GM21447 (cell line): Measurements from ENCODE around the gene SLC4A8.
"Not testable (repeated sequence)": the region's sequence is repeated elsewhere in the genome, so short reads cannot be mapped to it uniquely, and the experiment has no call there.

Source experiments
- ATAC-seq: cut with Tn5 transposase; IDR thresholded peaks from one replicate; pipeline ENCODE4 v1.9.1; 2021; ENCODE audit not compliant: unreplicated experiment

The SLC4A8 gene

GRCh38 chr12:51471111-51471864 is 46.7 kb downstream of the SLC4A8 start:
- ATAC-seq, result no peak

- no peak for ATAC-seq
These were observed 48.4 kb downstream of the SLC4A8 start for GRCh38 chr12:51472984-51473383.

GRCh38 chr12:51473947-51474346 is 49.3 kb downstream of the SLC4A8 start:
- no peak for ATAC-seq

DNA sequence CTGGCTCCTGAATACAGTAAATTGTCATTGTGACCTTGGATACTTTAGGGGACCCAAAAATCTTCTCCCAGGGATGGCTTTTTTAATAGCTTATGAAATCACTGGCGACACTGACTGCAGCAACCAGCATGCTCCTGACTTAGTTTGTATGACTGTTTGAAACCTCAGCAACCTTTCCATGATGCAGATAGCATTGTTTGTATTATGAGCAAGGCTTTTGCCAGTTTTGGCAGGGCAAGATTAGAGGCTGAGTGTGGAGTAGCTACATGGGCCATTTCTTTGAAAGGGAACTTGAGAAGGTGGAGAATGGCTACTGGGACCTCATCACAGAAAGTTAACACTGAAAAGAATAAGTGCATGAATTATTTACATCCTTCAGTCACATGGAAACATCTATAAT is 50.9 kb downstream of the SLC4A8 start:
- no peak for ATAC-seq

- no peak for ATAC-seq
These were observed 56.3 kb downstream of the SLC4A8 start for GRCh38 chr12:51480978-51481377.

GRCh38 chr12:51482929-51483697 is 58.5 kb downstream of the SLC4A8 start:
- ATAC-seq, result no peak

GRCh38 chr12:51484119-51484518 is 59.5 kb downstream of the SLC4A8 start:
- no peak for ATAC-seq

GRCh38 chr12:51488281-51488680 is 63.6 kb downstream of the SLC4A8 start:
- no peak for ATAC-seq

GRCh38 chr12:51493281-51493680 is 68.7 kb downstream of the SLC4A8 start:
- no peak for ATAC-seq

GRCh38 chr12:51496895-51497294 is 72.3 kb downstream of the SLC4A8 start:
- ATAC-seq, result no peak

- ATAC-seq, result no peak
These were observed 80.2 kb downstream of the SLC4A8 start for GRCh38 chr12:51504851-51505250.

- no peak for ATAC-seq
These were observed 80.9 kb downstream of the SLC4A8 start for GRCh38 chr12:51505360-51506105.

GRCh38 chr12:51507178-51507577 is 82.5 kb downstream of the SLC4A8 start:
- no peak for ATAC-seq

- ATAC-seq, result no peak
These were observed 83.7 kb downstream of the SLC4A8 start for GRCh38 chr12:51508285-51508684.

DNA sequence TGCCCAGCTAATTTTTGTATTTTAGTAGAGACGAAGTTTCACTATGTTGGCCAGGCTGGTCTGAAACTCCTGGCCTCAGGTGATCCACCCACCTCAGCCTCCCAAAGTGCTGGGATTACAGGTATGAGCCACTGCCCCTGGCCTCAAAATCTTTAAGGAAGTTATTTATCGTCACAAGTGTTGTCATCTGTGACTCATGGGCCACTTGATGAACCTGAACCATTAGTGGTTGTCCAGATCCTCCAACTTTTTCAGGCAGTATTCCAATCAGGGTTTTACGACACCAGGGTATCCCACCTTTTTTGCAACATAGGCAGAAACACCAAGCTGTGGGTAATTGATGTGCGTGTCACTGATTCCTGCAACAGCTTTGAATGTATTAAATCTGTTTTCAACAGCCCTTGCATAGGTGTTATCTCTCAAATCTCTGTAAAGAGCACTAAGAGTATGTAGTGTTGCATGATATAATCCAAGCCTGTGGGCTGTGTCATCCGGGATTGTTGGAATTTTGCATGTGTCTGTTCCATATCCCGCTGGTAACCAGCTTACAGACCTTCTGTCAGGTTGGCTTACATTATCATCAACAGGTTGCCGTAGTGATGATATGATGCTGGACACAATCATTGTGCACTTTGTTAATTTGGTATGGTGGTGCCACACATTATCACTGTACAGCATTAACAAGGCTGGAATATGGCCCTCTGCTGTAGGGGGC is 87.1 kb downstream of the SLC4A8 start:
- no peak for ATAC-seq

- no peak for ATAC-seq
These were observed 87.8 kb downstream of the SLC4A8 start for GRCh38 chr12:51512438-51512837.

DNA sequence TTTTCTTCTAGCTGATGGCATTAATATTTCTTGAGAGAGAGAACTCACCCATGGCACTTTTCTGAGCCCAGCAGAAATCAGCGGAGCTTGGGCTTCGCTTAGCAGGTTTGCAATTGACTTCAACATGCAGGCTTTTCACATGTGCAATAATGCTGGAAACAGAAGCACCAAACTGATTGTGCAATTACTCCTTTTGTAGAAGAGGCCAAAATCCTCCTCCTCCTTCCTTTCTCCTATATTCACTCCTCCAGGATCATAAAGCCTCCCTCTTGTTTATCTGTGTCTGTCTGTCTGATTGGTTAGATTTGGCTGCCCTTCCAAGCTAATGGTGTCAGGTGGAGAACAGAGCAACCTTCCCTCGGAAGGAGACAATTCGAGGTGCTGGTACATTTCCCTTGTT is 90.4 kb downstream of the SLC4A8 start:
- ATAC-seq, result not testable (repeated sequence)

- no peak for ATAC-seq
These were observed 92.7 kb downstream of the SLC4A8 start for GRCh38 chr12:51517316-51517715.

GRCh38 chr12:51517800-51518199 is 93.2 kb downstream of the SLC4A8 start:
- ATAC-seq, result no peak

DNA sequence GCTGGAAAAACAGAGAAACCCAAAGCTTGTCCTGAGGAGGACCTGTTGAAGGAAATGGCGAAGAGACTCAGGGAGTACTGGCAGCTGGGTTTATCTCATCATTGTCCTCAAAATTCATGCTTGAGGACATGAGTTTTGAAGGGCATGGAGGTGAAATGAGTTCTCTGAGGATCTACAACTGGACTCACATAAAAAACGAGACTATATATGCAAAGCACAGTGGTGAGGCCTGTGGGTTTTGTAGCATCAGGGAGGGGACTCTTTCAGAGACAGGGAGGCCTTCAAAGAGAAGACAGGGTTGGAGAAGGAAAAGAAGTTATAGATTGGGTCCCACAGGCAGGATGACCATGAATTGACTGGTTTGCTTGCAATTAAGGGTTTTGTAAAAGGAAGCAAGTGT is 95.1 kb downstream of the SLC4A8 start:
- no peak for ATAC-seq
